Measurements from ENCODE around the gene WIPF2.

DNA sequence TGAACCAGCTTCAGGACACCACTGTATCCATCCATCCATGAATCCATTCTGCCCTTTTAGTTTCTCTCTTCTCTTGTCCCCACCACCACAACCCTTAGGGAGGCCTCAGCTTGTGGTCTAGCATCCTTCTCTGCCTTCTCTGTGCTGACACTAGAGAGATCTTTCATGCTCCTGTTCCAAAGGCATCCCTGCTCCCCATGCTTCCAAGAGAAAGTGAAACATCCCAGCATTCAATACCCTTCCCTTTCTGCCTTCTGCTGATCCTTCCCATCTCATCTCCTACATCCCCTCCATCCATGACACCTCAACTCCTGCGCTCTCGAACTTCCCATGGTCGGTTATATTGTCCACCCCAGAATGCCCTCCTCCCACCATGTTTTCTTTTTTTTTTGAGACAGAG is 31.9 kb upstream of the WIPF2 start:
- TF ChIP-seq, protein P1, sequence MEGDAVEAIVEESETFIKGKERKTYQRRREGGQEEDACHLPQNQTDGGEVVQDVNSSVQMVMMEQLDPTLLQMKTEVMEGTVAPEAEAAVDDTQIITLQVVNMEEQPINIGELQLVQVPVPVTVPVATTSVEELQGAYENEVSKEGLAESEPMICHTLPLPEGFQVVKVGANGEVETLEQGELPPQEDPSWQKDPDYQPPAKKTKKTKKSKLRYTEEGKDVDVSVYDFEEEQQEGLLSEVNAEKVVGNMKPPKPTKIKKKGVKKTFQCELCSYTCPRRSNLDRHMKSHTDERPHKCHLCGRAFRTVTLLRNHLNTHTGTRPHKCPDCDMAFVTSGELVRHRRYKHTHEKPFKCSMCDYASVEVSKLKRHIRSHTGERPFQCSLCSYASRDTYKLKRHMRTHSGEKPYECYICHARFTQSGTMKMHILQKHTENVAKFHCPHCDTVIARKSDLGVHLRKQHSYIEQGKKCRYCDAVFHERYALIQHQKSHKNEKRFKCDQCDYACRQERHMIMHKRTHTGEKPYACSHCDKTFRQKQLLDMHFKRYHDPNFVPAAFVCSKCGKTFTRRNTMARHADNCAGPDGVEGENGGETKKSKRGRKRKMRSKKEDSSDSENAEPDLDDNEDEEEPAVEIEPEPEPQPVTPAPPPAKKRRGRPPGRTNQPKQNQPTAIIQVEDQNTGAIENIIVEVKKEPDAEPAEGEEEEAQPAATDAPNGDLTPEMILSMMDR (IDR thresholded peaks at IDR 0.05; ENCODE audit: low read depth, low read length), result no peak
- no peak for TF ChIP-seq POLR2A (IDR thresholded peaks at IDR 0.05; ENCODE audit: extremely low read depth, insufficient read length)

Measured in NB4 (cell line).